Measurements from ENCODE around the gene PPFIA2.

The PPFIA2 gene

DNA sequence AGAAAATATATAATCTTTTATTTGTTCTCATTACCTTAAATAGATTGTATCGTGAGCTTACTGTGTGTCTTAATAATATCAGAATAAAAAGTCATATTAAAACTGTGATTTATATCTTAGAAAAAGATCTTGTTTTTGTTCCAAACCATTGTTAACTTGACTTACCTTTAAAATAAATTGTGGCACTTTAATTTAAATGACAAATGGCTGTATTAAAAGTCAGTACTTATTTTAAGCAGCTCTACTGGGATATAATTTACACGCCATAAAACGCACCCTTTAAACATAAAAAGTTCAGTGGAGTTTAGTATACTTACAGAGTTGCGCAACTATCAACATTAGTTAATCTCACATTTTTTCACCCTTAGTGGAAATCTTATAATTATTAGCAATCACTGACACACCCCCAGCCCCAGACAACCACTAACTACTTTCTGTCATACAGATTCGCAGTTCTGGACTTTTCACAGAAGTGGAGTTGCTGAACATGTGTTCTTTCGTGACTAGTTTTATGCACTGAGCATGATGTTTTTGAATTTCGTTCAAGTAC, 369.5 kb downstream of the PPFIA2 start:
- TF ChIP-seq EZH2 (IDR thresholded peaks at IDR 0.05; ENCODE audit: borderline replicate concordance, low read length) = no peak
- TF ChIP-seq, protein P1, sequence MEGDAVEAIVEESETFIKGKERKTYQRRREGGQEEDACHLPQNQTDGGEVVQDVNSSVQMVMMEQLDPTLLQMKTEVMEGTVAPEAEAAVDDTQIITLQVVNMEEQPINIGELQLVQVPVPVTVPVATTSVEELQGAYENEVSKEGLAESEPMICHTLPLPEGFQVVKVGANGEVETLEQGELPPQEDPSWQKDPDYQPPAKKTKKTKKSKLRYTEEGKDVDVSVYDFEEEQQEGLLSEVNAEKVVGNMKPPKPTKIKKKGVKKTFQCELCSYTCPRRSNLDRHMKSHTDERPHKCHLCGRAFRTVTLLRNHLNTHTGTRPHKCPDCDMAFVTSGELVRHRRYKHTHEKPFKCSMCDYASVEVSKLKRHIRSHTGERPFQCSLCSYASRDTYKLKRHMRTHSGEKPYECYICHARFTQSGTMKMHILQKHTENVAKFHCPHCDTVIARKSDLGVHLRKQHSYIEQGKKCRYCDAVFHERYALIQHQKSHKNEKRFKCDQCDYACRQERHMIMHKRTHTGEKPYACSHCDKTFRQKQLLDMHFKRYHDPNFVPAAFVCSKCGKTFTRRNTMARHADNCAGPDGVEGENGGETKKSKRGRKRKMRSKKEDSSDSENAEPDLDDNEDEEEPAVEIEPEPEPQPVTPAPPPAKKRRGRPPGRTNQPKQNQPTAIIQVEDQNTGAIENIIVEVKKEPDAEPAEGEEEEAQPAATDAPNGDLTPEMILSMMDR (IDR thresholded peaks at IDR 0.05; ENCODE audit: low read length) = no peak
- H3K27me3 ChIP-seq (ENCODE audit: insufficient read depth, low read length) = no peaks in the 10 kb centered on the region
- no peak overlapping the region for H2AFZ ChIP-seq (ENCODE audit: low read length)
- no peaks in the 10 kb centered on the region for H3K79me2 ChIP-seq (ENCODE audit: insufficient read depth, low read length)
- H3K27ac ChIP-seq (ENCODE audit: low read depth, low read length, poor library complexity, severe bottlenecking) = no peak overlapping the region
- H3K9me2 ChIP-seq (ENCODE audit: low read depth, low read length) = no peaks in the 10 kb centered on the region
- no peaks in the 10 kb centered on the region for H4K20me1 ChIP-seq (ENCODE audit: insufficient read depth, low read length)
- no peaks in the 10 kb centered on the region for H3K4me1 ChIP-seq (ENCODE audit: insufficient read depth, low read length, severe bottlenecking)
- H3K4me2 ChIP-seq (ENCODE audit: low read length) = no peak overlapping the region
- H3K9ac ChIP-seq (ENCODE audit: low read length) = no peak overlapping the region
- no peak overlapping the region for H3K4me3 ChIP-seq (ENCODE audit: low read depth, low read length, poor library complexity, severe bottlenecking)
- no peaks in the 10 kb centered on the region for H3K9me3 ChIP-seq (ENCODE audit: low read length)
- H3K36me3 ChIP-seq (ENCODE audit: insufficient read depth, low read length) = no peaks in the 10 kb centered on the region
- no peaks in the 10 kb centered on the region for H3F3A ChIP-seq (ENCODE audit: insufficient read depth, low read length)

DNA sequence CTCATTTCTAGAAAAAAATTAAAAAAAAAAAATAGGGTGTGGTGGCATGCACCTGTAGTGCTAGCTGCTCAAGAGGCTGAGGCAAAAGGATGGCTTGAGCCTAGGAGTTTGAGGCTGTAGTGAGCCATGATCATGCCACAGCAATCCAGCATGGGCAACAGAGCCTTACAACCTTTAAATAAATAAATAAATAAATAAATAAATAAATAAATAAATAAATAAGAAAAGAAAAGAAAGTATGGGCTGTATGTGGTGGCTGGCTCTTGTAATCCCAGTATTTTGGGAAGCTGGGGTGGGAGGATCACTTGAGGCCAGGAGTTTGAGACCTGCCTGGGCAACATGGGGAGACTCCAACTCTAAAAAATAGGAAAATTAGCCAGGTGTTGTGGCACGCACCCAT, 373.0 kb downstream of the PPFIA2 start:
- no peak overlapping the region for H3K4me2 ChIP-seq (ENCODE audit: low read length)
- no peaks in the 10 kb centered on the region for H3K79me2 ChIP-seq (ENCODE audit: insufficient read depth, low read length)
- TF ChIP-seq, protein P1 (IDR thresholded peaks at IDR 0.05; ENCODE audit: low read length) = no peak
- TF ChIP-seq EZH2 (IDR thresholded peaks at IDR 0.05; ENCODE audit: borderline replicate concordance, low read length) = no peak
- no peaks in the 10 kb centered on the region for H4K20me1 ChIP-seq (ENCODE audit: insufficient read depth, low read length)
- no peak overlapping the region for H2AFZ ChIP-seq (ENCODE audit: low read length)
- no peaks in the 10 kb centered on the region for H3K4me1 ChIP-seq (ENCODE audit: insufficient read depth, low read length, severe bottlenecking)
- H3K27me3 ChIP-seq (ENCODE audit: insufficient read depth, low read length) = no peaks in the 10 kb centered on the region
- no peaks in the 10 kb centered on the region for H3K9me3 ChIP-seq (ENCODE audit: low read length)
- H3K4me3 ChIP-seq (ENCODE audit: low read depth, low read length, poor library complexity, severe bottlenecking) = no peak overlapping the region
- no peaks in the 10 kb centered on the region for H3K9me2 ChIP-seq (ENCODE audit: low read depth, low read length)
- H3K36me3 ChIP-seq (ENCODE audit: insufficient read depth, low read length) = no peaks in the 10 kb centered on the region
- no peaks in the 10 kb centered on the region for H3F3A ChIP-seq (ENCODE audit: insufficient read depth, low read length)
- H3K27ac ChIP-seq (ENCODE audit: low read depth, low read length, poor library complexity, severe bottlenecking) = no peak overlapping the region
- no peak overlapping the region for H3K9ac ChIP-seq (ENCODE audit: low read length)

DNA sequence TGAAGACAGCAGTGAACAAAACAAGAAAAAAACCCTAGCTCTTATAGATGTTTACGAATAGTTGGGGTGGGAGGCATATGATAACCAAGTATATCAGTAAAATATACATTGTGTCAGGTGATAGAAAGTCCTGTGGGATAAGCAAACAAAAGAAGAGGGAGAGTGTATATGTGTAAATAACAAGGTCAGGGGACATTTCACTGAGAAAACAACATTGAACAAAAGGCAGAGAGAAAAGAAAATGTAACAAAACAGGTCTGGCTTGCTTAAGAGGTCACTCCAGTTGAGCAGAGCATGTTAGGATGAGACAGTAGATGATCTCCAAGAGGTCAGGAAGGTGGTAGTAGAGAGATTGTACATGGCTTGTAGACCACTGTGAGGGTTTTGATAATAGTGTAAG, 377.2 kb downstream of the PPFIA2 start:
- H3K27ac ChIP-seq (ENCODE audit: low read depth, low read length, poor library complexity, severe bottlenecking) = no peak overlapping the region
- TF ChIP-seq, protein P1 (IDR thresholded peaks at IDR 0.05; ENCODE audit: low read length) = no peak
- TF ChIP-seq EZH2 (IDR thresholded peaks at IDR 0.05; ENCODE audit: borderline replicate concordance, low read length) = no peak
- no peak overlapping the region for H2AFZ ChIP-seq (ENCODE audit: low read length)
- H3K4me3 ChIP-seq (ENCODE audit: low read depth, low read length, poor library complexity, severe bottlenecking) = no peak overlapping the region
- H3K79me2 ChIP-seq (ENCODE audit: insufficient read depth, low read length) = no peaks in the 10 kb centered on the region
- H3K9ac ChIP-seq (ENCODE audit: low read length) = no peak overlapping the region
- H3K9me2 ChIP-seq (ENCODE audit: low read depth, low read length) = no peaks in the 10 kb centered on the region
- no peaks in the 10 kb centered on the region for H3K27me3 ChIP-seq (ENCODE audit: insufficient read depth, low read length)
- no peaks in the 10 kb centered on the region for H3F3A ChIP-seq (ENCODE audit: insufficient read depth, low read length)
- no peaks in the 10 kb centered on the region for H3K9me3 ChIP-seq (ENCODE audit: low read length)
- no peaks in the 10 kb centered on the region for H4K20me1 ChIP-seq (ENCODE audit: insufficient read depth, low read length)
- H3K36me3 ChIP-seq (ENCODE audit: insufficient read depth, low read length) = no peaks in the 10 kb centered on the region
- no peak overlapping the region for H3K4me2 ChIP-seq (ENCODE audit: low read length)
- H3K4me1 ChIP-seq (ENCODE audit: insufficient read depth, low read length, severe bottlenecking) = no peaks in the 10 kb centered on the region
